Liver (tissue), 3 donors: ENCODE data around the gene TMEM125.

Source experiments
- JUND ChIP-seq, 2 donors: IDR thresholded peaks; 2 replicates each; pipeline ENCODE4 v1.6.1; 2016; ENCODE audit warnings: antibody characterized with exemption in 2 of 2
- RAD21 ChIP-seq, 2 donors: IDR thresholded peaks; 2 replicates each; pipeline ENCODE4 v1.6.1; 2016; ENCODE audit warnings: antibody characterized with exemption in 2 of 2, mild to moderate bottlenecking in 2 of 2
- TF ChIP-seq, protein P1 (sequence below): fragments of 150-350 bp; IDR thresholded peaks from 2 replicates; pipeline ENCODE4 v1.5.1; 2017; ENCODE audit warnings: improper control_type of control experiment, low read depth, low read length; ENCODE audit not compliant: missing input control
- TF ChIP-seq, protein P2 (sequence below): IDR thresholded peaks from 2 replicates; pipeline ENCODE4 v1.6.1; 2016; ENCODE audit warnings: antibody characterized with exemption
- donor health status: healthy.
- donor health status: healthy.

DNA sequence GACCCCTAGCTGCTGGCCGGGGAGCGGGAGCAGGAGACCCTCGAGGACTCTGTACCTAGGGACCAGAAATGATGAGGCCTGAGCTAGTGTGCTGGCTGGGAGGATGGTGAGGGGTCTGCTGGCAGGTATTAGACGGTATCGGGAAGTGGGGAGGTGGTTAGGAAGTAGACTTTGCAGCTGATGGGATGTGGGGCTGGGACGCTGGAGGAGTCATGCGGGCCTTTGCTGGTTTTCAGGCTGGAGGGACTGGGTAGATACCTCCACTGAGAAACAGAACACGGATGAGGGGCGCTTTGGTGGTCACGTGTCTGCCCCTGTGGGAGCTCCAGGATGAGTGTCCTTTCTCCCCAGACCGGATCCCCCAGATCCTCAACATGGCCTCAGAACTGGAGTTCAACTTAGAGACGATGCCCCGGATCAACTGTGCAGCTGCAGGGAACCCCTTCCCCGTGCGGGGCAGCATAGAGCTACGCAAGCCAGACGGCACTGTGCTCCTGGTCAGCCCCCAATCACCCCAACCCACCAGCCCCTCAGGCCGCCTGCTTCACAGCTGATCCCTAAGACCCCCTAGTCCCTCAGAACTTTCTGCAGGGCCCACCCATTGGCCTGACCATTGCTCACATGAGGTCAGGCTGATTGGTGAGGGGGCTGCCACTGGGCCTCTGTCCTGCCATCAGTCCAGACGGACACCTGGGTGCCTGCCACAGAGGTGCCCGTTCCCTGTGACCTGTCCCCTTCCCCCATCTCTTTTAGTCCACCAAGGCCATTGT, 39.0 kb downstream of the TMEM125 start:
- no peak for TF ChIP-seq JUND (IDR thresholded peaks at IDR 0.05)
- TF ChIP-seq RAD21 (IDR thresholded peaks at IDR 0.05), result no peak
- TF ChIP-seq, protein P1, sequence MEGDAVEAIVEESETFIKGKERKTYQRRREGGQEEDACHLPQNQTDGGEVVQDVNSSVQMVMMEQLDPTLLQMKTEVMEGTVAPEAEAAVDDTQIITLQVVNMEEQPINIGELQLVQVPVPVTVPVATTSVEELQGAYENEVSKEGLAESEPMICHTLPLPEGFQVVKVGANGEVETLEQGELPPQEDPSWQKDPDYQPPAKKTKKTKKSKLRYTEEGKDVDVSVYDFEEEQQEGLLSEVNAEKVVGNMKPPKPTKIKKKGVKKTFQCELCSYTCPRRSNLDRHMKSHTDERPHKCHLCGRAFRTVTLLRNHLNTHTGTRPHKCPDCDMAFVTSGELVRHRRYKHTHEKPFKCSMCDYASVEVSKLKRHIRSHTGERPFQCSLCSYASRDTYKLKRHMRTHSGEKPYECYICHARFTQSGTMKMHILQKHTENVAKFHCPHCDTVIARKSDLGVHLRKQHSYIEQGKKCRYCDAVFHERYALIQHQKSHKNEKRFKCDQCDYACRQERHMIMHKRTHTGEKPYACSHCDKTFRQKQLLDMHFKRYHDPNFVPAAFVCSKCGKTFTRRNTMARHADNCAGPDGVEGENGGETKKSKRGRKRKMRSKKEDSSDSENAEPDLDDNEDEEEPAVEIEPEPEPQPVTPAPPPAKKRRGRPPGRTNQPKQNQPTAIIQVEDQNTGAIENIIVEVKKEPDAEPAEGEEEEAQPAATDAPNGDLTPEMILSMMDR, result no peak
- TF ChIP-seq, protein P2, sequence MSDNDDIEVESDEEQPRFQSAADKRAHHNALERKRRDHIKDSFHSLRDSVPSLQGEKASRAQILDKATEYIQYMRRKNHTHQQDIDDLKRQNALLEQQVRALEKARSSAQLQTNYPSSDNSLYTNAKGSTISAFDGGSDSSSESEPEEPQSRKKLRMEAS, result no peak
